HepG2 (cell line): ENCODE measurements around the gene ZPR1. TPM values are rescaled to one million over a fixed set of nuclear protein-coding genes. Genes with fewer than 3 reads are reported as not detected.

Experiments used
- CAMTA2 ChIP-seq: sonication (generic); formaldehyde crosslinking; IDR thresholded peaks from 2 replicates; pipeline ENCODE4 v1.4.0; 2020; ENCODE audit warnings: mild to moderate bottlenecking, missing genetic modification reagents, borderline replicate concordance
- CENPT ChIP-seq: sonication (generic); formaldehyde crosslinking; IDR thresholded peaks from 2 replicates; pipeline ENCODE4 v1.8.0; 2022; ENCODE audit warnings: low read depth, mild to moderate bottlenecking, moderate library complexity, missing genetic modification reagents
- JUNB ChIP-seq: sonication (generic); formaldehyde crosslinking; IDR thresholded peaks from 2 replicates; pipeline ENCODE4 v1.8.0; 2022; ENCODE audit warnings: missing genetic modification reagents, mild to moderate bottlenecking, borderline replicate concordance
- MEIS2 ChIP-seq: sonication (generic); formaldehyde crosslinking; IDR thresholded peaks from 2 replicates; pipeline ENCODE4 v1.9.0; 2021; ENCODE audit warnings: mild to moderate bottlenecking, missing genetic modification reagents
- POGZ ChIP-seq: sonication (generic); formaldehyde crosslinking; IDR thresholded peaks from 2 replicates; pipeline ENCODE4 v1.4.0; 2020; ENCODE audit warnings: mild to moderate bottlenecking, missing genetic modification reagents
- U2AF1 ChIP-seq: fragments of 200-400 bp; formaldehyde crosslinking; optimal IDR thresholded peaks from 2 replicates; pipeline ENCODE3; 2017; ENCODE audit warnings: mild to moderate bottlenecking, low read depth, low read length
- ZNF543 ChIP-seq: sonication (generic); formaldehyde crosslinking; IDR thresholded peaks from 2 replicates; pipeline ENCODE4 v1.4.0; 2020; ENCODE audit warnings: mild to moderate bottlenecking, missing genetic modification reagents
- ZNF546 ChIP-seq: sonication (generic); formaldehyde crosslinking; conservative IDR thresholded peaks from 2 replicates; pipeline ENCODE4 v1.8.1; 2023; ENCODE audit warnings: mild to moderate bottlenecking, missing genetic modification reagents
- ZNF550 ChIP-seq: sonication (generic); formaldehyde crosslinking; IDR thresholded peaks from 2 replicates; pipeline ENCODE4 v1.4.0; 2020; ENCODE audit warnings: mild to moderate bottlenecking, missing genetic modification reagents, borderline replicate concordance
- ZNF674 ChIP-seq: sonication (generic); formaldehyde crosslinking; IDR thresholded peaks from 2 replicates; pipeline ENCODE4 v1.5.0; 2020; ENCODE audit warnings: low read depth, mild to moderate bottlenecking, missing genetic modification reagents
- ZNF709 ChIP-seq: sonication (generic); formaldehyde crosslinking; IDR thresholded peaks from 2 replicates; pipeline ENCODE4 v1.5.0; 2020; ENCODE audit warnings: mild to moderate bottlenecking, missing genetic modification reagents
- polyA plus RNA-seq, 8 experiments: library from polyadenylated mRNA; depleted of rRNA in 3 of 8; stranded (reverse) in 7 of 8; unstranded in 1 of 8; fragments of >200 nt; fragmentation: Illumina TruSeq in 4 of 8; extraction: Trizol in 4 of 8; gene quantifications; 2 replicates each; pipeline versions ENCODE4 v1.2.1 to v1.2.3, GENCODE V29; 2011 to 2016; ENCODE audit warnings: low read depth in 4 of 8, missing spikeins in 1 of 8, mixed read lengths in 1 of 8; ENCODE audit not compliant: insufficient read depth in 1 of 8
- total RNA-seq, 5 experiments: library from RNA; depleted of rRNA; stranded (reverse); fragments of >200 nt; fragmentation: Illumina TruSeq; extraction: Trizol; gene quantifications; 2 replicates each; pipeline ENCODE4 v1.2.3, GENCODE V29; 2016; ENCODE audit warnings: low read depth in 1 of 5
- TF ChIP-seq, protein P1 (sequence below): sonication (generic); formaldehyde crosslinking; IDR thresholded peaks from 2 replicates; pipeline ENCODE4 v1.4.0; 2020; ENCODE audit warnings: missing genetic modification reagents
- TF ChIP-seq, protein P2 (sequence below): IDR thresholded peaks from 2 replicates; pipeline ENCODE4 v1.6.1; 2016; ENCODE audit warnings: missing compliant biosample characterization, missing genetic modification reagents, borderline replicate concordance
- TF ChIP-seq, protein P3 (sequence below), 2 experiments: IDR thresholded peaks; 2 replicates each; pipeline ENCODE4 v1.6.1; 2011 to 2012; ENCODE audit warnings: low read length in 2 of 2, borderline replicate concordance in 1 of 2, low read depth in 1 of 2, mild to moderate bottlenecking in 1 of 2, moderate library complexity in 1 of 2
- TF ChIP-seq, protein P4 (sequence below): sonication (generic); formaldehyde crosslinking; IDR thresholded peaks from 2 replicates; pipeline ENCODE4 v1.4.0; 2020; ENCODE audit warnings: mild to moderate bottlenecking, missing genetic modification reagents
- TF ChIP-seq, protein P5 (sequence below): sonication (generic); formaldehyde crosslinking; IDR thresholded peaks from 2 replicates; pipeline ENCODE4 v1.5.0; 2020; ENCODE audit warnings: missing genetic modification reagents

The ZPR1 gene
- total and polyA plus RNA-seq, 2 of the 13 experiments (the other 11 are each of a cell fraction or from before 2014, with no cell fraction given): 40.0 to 79.3 TPM

DNA sequence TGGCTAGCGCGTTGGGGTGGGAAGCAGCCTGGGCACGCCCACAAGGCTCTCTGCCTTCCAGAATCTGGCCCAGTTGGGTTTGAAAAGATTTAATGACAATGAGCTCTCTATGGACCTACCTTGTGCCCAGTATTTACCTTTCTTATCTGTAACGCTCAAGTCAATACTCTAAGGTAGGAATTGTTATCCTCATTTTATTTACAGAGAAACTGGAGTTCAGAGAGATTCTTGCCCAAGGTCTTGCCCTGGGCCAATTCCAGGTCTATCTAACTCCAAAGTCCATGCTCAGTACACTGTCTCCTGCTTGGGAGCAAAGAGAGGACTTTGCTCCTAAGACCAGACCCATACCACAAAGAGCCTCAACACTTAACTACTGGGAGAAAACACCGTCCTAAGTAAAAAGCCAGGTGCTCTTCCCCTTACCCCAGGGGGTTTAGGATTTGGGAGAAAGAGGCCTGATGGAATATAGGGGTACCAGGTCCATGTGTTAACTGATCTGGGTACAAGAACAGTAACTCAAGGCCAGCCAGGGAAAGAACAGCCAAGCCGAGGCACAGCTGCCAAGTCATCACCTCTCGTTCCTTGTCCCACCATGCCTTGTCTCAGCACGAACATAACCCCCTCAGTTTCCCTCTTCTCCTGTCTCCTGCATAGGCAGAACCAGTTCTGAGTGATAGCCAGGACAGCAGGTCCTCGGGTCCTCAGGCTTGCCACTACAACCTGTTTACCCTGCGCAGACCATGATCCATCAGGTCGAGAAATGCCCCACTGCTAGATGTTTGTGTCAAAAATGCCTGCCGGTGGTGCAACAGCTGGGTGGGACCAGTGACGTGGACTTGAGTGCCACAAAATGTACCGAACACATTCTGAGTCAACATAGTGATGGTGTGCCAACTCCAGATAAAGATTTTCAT lies 20.7 kb upstream of the ZPR1 start (continued):
- TF ChIP-seq, protein P1, sequence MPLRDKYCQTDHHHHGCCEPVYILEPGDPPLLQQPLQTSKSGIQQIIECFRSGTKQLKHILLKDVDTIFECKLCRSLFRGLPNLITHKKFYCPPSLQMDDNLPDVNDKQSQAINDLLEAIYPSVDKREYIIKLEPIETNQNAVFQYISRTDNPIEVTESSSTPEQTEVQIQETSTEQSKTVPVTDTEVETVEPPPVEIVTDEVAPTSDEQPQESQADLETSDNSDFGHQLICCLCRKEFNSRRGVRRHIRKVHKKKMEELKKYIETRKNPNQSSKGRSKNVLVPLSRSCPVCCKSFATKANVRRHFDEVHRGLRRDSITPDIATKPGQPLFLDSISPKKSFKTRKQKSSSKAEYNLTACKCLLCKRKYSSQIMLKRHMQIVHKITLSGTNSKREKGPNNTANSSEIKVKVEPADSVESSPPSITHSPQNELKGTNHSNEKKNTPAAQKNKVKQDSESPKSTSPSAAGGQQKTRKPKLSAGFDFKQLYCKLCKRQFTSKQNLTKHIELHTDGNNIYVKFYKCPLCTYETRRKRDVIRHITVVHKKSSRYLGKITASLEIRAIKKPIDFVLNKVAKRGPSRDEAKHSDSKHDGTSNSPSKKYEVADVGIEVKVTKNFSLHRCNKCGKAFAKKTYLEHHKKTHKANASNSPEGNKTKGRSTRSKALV (CRISPR knock-in tag): no peak; the same call in 1 of the 2 replicates
- TF ChIP-seq U2AF1: no peak
- TF ChIP-seq, protein P2, sequence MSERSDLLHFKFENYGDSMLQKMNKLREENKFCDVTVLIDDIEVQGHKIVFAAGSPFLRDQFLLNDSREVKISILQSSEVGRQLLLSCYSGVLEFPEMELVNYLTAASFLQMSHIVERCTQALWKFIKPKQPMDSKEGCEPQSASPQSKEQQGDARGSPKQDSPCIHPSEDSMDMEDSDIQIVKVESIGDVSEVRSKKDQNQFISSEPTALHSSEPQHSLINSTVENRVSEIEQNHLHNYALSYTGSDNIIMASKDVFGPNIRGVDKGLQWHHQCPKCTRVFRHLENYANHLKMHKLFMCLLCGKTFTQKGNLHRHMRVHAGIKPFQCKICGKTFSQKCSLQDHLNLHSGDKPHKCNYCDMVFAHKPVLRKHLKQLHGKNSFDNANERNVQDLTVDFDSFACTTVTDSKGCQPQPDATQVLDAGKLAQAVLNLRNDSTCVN: no peak; the same call in 1 of the 2 replicates
- no peak for TF ChIP-seq ZNF709 (CRISPR knock-in tag)
- TF ChIP-seq, protein P3, sequence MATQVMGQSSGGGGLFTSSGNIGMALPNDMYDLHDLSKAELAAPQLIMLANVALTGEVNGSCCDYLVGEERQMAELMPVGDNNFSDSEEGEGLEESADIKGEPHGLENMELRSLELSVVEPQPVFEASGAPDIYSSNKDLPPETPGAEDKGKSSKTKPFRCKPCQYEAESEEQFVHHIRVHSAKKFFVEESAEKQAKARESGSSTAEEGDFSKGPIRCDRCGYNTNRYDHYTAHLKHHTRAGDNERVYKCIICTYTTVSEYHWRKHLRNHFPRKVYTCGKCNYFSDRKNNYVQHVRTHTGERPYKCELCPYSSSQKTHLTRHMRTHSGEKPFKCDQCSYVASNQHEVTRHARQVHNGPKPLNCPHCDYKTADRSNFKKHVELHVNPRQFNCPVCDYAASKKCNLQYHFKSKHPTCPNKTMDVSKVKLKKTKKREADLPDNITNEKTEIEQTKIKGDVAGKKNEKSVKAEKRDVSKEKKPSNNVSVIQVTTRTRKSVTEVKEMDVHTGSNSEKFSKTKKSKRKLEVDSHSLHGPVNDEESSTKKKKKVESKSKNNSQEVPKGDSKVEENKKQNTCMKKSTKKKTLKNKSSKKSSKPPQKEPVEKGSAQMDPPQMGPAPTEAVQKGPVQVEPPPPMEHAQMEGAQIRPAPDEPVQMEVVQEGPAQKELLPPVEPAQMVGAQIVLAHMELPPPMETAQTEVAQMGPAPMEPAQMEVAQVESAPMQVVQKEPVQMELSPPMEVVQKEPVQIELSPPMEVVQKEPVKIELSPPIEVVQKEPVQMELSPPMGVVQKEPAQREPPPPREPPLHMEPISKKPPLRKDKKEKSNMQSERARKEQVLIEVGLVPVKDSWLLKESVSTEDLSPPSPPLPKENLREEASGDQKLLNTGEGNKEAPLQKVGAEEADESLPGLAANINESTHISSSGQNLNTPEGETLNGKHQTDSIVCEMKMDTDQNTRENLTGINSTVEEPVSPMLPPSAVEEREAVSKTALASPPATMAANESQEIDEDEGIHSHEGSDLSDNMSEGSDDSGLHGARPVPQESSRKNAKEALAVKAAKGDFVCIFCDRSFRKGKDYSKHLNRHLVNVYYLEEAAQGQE (IDR thresholded peaks at IDR 0.05; ENCODE audit: borderline replicate concordance in 1 of 2, low read depth in 1 of 2, low read length in 2 of 2): peak in 1 of 2 experiments; percentile 69; a peak in 1 of 4 replicates
- peak; percentile 70 for TF ChIP-seq ZNF543 (CRISPR knock-in tag)
- no peak for TF ChIP-seq CENPT (CRISPR knock-in tag)
- no peak for TF ChIP-seq CAMTA2
- peak; percentile 71; the same call in 1 of the 2 replicates for TF ChIP-seq MEIS2
- no peak for TF ChIP-seq JUNB (CRISPR knock-in tag)
- TF ChIP-seq, protein P4, sequence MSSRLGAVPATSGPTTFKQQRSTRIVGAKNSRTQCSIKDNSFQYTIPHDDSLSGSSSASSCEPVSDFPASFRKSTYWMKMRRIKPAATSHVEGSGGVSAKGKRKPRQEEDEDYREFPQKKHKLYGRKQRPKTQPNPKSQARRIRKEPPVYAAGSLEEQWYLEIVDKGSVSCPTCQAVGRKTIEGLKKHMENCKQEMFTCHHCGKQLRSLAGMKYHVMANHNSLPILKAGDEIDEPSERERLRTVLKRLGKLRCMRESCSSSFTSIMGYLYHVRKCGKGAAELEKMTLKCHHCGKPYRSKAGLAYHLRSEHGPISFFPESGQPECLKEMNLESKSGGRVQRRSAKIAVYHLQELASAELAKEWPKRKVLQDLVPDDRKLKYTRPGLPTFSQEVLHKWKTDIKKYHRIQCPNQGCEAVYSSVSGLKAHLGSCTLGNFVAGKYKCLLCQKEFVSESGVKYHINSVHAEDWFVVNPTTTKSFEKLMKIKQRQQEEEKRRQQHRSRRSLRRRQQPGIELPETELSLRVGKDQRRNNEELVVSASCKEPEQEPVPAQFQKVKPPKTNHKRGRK (CRISPR knock-in tag): no peak
- no peak for TF ChIP-seq ZNF674 (CRISPR knock-in tag)
- TF ChIP-seq ZNF546 (CRISPR knock-in tag): no peak
- TF ChIP-seq, protein P5, sequence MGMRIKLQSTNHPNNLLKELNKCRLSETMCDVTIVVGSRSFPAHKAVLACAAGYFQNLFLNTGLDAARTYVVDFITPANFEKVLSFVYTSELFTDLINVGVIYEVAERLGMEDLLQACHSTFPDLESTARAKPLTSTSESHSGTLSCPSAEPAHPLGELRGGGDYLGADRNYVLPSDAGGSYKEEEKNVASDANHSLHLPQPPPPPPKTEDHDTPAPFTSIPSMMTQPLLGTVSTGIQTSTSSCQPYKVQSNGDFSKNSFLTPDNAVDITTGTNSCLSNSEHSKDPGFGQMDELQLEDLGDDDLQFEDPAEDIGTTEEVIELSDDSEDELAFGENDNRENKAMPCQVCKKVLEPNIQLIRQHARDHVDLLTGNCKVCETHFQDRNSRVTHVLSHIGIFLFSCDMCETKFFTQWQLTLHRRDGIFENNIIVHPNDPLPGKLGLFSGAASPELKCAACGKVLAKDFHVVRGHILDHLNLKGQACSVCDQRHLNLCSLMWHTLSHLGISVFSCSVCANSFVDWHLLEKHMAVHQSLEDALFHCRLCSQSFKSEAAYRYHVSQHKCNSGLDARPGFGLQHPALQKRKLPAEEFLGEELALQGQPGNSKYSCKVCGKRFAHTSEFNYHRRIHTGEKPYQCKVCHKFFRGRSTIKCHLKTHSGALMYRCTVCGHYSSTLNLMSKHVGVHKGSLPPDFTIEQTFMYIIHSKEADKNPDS (CRISPR knock-in tag): peak; percentile 83; the same call in 1 of the 2 replicates
- TF ChIP-seq ZNF550 (CRISPR knock-in tag): no peak
- TF ChIP-seq POGZ (CRISPR knock-in tag): peak; percentile 65
